SU-DHL-6 (cell line): Measurements from ENCODE around the gene TENM4.

ENCODE experiments used
- H2AFZ ChIP-seq: fragments of 200-600 bp; sonication (generic); 2 replicates; pipeline ENCODE4 v1.6.1; 2014; ENCODE audit warnings: low read depth, mild to moderate bottlenecking, moderate library complexity, mixed read lengths, antibody characterized with exemption, low read length; ENCODE audit not compliant: severe bottlenecking
- H3F3A ChIP-seq: fragments of 200-600 bp; shearing (Covaris generic); 2 replicates; pipeline ENCODE4 v1.6.0; 2016; ENCODE audit warnings: antibody characterized with exemption, mild to moderate bottlenecking; ENCODE audit not compliant: insufficient read depth
- H3K27ac ChIP-seq: fragments of 200-600 bp; sonication (generic); 2 replicates; pipeline ENCODE4 v1.5.1; 2016; ENCODE audit warnings: low read depth, mild to moderate bottlenecking, low read length, moderate library complexity, mixed read lengths
- H3K27me3 ChIP-seq: fragments of 200-600 bp; sonication (generic), shearing (Covaris generic); 2 replicates; pipeline ENCODE4 v1.6.0; 2014; ENCODE audit warnings: mild to moderate bottlenecking, low read length
- H3K36me3 ChIP-seq: fragments of 200-600 bp; sonication (generic); 2 replicates; pipeline ENCODE4 v1.6.1; 2014; ENCODE audit warnings: mild to moderate bottlenecking, low read length, mixed read lengths
- H3K4me2 ChIP-seq: fragments of 300-600, 200-600 bp; shearing (Covaris generic), sonication (generic); 2 replicates; pipeline ENCODE4 v1.6.0; 2014; ENCODE audit warnings: low read length, low read depth, mild to moderate bottlenecking; ENCODE audit not compliant: poor library complexity, severe bottlenecking
- H3K4me3 ChIP-seq: fragments of 200-600 bp; sonication (generic); 2 replicates; pipeline ENCODE4 v1.5.1; 2014; ENCODE audit warnings: antibody characterized with exemption, low read length, mild to moderate bottlenecking, mixed read lengths; ENCODE audit not compliant: insufficient read depth, poor library complexity, severe bottlenecking
- H3K79me2 ChIP-seq: fragments of 200-600 bp; sonication (generic); 2 replicates; pipeline ENCODE4 v1.6.1; 2014; ENCODE audit warnings: mild to moderate bottlenecking, low read length, moderate library complexity; ENCODE audit not compliant: insufficient read depth
- H3K9ac ChIP-seq: fragments of 200-600 bp; sonication (generic); 2 replicates; pipeline ENCODE4 v1.7.0; 2014; ENCODE audit warnings: mild to moderate bottlenecking, low read length
- H3K9me2 ChIP-seq: fragments of 200-600 bp; sonication (generic); replicated peaks from 2 replicates; pipeline ENCODE4 v1.6.1; 2014; ENCODE audit warnings: low read length; ENCODE audit not compliant: insufficient read depth
- H3K9me3 ChIP-seq: fragments of 200-600 bp; sonication (generic); 2 replicates; pipeline ENCODE4 v1.6.1; 2014; ENCODE audit warnings: low read length, mixed read lengths; ENCODE audit not compliant: insufficient read depth
- H4K20me1 ChIP-seq: fragments of 200-600 bp; sonication (generic); 2 replicates; pipeline ENCODE4 v1.6.1; 2014; ENCODE audit warnings: low read depth, mild to moderate bottlenecking, antibody characterized with exemption, low read length, moderate library complexity, mixed read lengths
- EZH2phosphoT487 ChIP-seq: fragments of 200-600 bp; sonication (generic), shearing (Covaris generic); conservative IDR thresholded peaks from 2 replicates; pipeline ENCODE4 v1.6.1; 2018; ENCODE audit warnings: mild to moderate bottlenecking, antibody characterized with exemption, low read length, moderate library complexity, mixed read lengths
- TF ChIP-seq, protein P1 (sequence below): fragments of 200-600 bp; sonication (generic); IDR thresholded peaks from one replicate; pipeline ENCODE4 v1.5.1; 2017; ENCODE audit warnings: antibody characterized with exemption, mild to moderate bottlenecking, low read length, moderate library complexity; ENCODE audit not compliant: insufficient read depth, poor library complexity, severe bottlenecking

Gene TENM4

DNA sequence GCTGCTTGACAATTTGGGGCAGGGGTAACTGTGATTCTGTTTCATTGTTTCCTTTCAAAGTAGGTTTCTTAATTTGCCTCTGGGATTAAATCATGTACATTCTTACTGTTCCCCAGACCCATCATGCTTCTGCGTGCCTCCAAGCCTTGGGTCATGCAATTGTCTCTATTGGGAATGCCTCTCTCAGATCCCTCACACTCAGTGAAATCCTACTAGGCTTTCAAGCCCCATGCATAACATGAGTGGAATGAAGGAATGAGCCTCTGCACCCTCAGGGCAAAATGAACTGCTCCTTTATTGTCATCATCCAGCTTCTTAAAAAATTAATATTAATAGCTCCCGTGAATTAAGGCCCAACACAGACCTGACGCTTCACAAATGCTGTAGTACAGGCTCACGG, 381.7 kb downstream of the TENM4 start:
- Histone ChIP-seq H3K9me2 (no peaks in the 10 kb centered on the region), H3K4me2 (no peak overlapping the region), H3K27me3 (no peaks in the 10 kb centered on the region), H4K20me1 (no peaks in the 10 kb centered on the region), H3K27ac (no peak overlapping the region), H3K9me3 (no peaks in the 10 kb centered on the region), H3F3A (no peaks in the 10 kb centered on the region), H3K4me3 (no peak overlapping the region), H3K9ac (no peak overlapping the region), H3K36me3 (no peaks in the 10 kb centered on the region), H2AFZ (no peak overlapping the region), H3K79me2 (no peaks in the 10 kb centered on the region)
- TF ChIP-seq EZH2phosphoT487, result no peak
- TF ChIP-seq, protein P1, sequence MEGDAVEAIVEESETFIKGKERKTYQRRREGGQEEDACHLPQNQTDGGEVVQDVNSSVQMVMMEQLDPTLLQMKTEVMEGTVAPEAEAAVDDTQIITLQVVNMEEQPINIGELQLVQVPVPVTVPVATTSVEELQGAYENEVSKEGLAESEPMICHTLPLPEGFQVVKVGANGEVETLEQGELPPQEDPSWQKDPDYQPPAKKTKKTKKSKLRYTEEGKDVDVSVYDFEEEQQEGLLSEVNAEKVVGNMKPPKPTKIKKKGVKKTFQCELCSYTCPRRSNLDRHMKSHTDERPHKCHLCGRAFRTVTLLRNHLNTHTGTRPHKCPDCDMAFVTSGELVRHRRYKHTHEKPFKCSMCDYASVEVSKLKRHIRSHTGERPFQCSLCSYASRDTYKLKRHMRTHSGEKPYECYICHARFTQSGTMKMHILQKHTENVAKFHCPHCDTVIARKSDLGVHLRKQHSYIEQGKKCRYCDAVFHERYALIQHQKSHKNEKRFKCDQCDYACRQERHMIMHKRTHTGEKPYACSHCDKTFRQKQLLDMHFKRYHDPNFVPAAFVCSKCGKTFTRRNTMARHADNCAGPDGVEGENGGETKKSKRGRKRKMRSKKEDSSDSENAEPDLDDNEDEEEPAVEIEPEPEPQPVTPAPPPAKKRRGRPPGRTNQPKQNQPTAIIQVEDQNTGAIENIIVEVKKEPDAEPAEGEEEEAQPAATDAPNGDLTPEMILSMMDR, result no peak

DNA sequence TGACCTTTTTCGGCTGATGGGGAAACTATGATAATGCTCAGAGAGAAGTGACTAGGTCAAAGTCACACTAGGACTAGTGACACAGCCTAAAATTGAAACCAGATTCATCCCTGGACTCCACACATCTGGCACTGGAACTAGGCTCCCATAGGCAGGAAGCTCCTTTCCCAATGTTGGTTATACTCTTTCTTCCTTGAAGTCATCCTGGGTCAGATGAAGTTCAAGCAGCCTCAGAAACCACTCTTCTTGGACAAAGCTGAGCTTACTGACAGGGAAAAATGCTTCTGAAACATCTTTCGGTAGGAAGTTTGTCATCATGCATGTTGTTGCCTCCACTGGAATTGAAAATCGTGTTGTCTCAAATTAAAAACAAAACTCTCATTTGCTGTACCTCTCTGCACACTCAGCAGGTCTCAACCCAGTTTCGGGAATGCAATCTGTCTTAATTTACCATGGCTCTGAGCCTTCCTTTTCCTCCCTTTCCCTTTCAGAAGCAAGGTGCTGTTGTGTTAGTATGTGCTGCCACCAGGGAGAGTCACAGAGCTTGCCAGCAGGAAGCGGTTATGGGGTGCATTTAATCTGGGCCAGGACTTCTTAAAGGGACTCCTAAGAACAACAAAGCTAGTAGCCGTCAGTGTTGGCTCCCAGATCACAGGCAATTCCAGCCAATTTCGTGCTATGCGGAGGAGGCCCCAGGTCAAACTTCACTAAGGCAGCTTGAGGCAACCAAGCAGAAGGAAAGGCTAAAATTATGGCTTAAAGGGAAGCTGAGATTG, 384.8 kb downstream of the TENM4 start:
- H3K4me3 ChIP-seq, result no peak overlapping the region
- no peaks in the 10 kb centered on the region for H3K36me3 ChIP-seq
- no peaks in the 10 kb centered on the region for H3K9me2 ChIP-seq
- TF ChIP-seq, protein P1, result no peak
- TF ChIP-seq EZH2phosphoT487, result no peak
- H3K27ac ChIP-seq, result no peak overlapping the region
- H4K20me1 ChIP-seq, result no peaks in the 10 kb centered on the region
- H3K27me3 ChIP-seq, result no peaks in the 10 kb centered on the region
- no peak overlapping the region for H2AFZ ChIP-seq
- no peaks in the 10 kb centered on the region for H3F3A ChIP-seq
- no peaks in the 10 kb centered on the region for H3K9me3 ChIP-seq
- no peaks in the 10 kb centered on the region for H3K79me2 ChIP-seq
- H3K9ac ChIP-seq, result no peak overlapping the region
- no peak overlapping the region for H3K4me2 ChIP-seq

DNA sequence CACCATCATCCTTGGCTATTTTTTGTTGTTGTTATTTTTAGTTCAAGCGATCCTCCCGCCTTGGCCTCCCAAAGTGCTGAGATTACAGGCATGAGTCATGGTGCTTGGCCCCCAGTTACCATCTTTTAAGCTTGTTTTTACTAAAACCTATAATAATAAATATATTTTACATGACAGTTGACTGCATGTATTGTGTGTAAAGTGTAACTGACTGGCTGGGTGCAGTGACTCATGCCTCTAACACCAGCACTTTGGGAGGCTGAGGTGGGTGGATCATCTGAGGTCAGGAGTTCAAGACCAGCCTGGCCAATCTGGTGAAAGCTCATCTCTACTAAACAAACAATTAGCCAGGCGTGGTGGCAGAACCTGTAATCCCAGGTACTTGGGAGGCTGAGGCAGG, 386.2 kb downstream of the TENM4 start:
- no peaks in the 10 kb centered on the region for H3K36me3 ChIP-seq
- no peaks in the 10 kb centered on the region for H3K9me3 ChIP-seq
- H3K4me3 ChIP-seq, result no peak overlapping the region
- H2AFZ ChIP-seq, result no peak overlapping the region
- TF ChIP-seq EZH2phosphoT487, result no peak
- TF ChIP-seq, protein P1, result no peak
- H3K9ac ChIP-seq, result no peak overlapping the region
- H3K27ac ChIP-seq, result no peak overlapping the region
- H4K20me1 ChIP-seq, result no peaks in the 10 kb centered on the region
- H3K4me2 ChIP-seq, result no peak overlapping the region
- H3K27me3 ChIP-seq, result no peaks in the 10 kb centered on the region
- H3F3A ChIP-seq, result no peaks in the 10 kb centered on the region
- no peaks in the 10 kb centered on the region for H3K79me2 ChIP-seq
- H3K9me2 ChIP-seq, result no peaks in the 10 kb centered on the region
